Measurements from ENCODE around the gene CADM4. TPM values are rescaled to one million over a fixed set of nuclear protein-coding genes. Genes with fewer than 3 reads are reported as not detected.

Gene CADM4
- total and polyA plus RNA-seq, 2 donors (not counting 1 experiment from before 2014, with no cell fraction given), result 1.5 TPM

DNA sequence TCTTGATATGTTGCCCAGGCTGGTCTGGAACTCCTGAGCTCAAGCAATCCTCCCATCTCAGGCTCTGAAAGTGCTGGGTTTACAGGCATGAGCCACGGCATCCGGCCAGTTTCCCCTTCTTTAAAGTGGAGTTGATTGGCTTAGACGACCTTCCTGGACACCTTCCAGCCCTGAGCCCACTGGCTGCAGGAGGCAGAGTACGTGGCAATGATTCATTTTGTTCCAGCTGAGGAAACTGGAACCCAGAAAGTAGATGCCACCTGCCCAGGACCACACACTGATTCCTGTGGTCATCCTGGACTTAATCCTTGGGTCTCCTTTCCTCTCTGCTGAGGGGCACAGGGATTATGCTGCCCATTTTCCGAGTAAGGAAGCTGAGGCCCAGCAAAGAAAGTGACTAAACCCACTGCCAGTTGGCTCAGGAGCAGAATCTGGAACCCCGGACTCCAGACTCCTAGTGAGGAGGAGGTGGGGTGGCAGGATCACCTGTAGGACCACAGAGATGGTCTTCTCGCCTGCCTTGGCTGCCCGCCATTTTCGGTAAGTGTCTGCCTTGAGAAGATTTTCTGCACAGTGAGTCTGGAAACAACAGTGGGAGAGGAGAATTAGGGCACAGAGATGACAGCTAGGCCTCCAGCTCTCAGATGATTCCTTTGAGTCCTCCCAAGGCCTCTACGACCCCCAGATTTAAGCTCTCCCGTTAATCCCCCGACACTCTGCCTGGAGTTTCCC, 65.1 kb downstream of the CADM4 start:
- Histone ChIP-seq H3K36me3 (ENCODE audit: control insufficient read depth, insufficient read depth, low read length) (no peaks in the 10 kb centered on the region), H4K20me1 (ENCODE audit: control insufficient read depth, extremely low read depth, insufficient read depth, low read length) (no peaks in the 10 kb centered on the region), H3K4me1 (ENCODE audit: control insufficient read depth, extremely low read depth, insufficient read depth, low read length) (no peaks in the 10 kb centered on the region), H3K9ac (ENCODE audit: insufficient read depth, low read length) (peak overlapping the region; percentile 88), H3K4me2 (ENCODE audit: extremely low read depth, insufficient read depth, low read length) (peak overlapping the region; percentile 91), H3K9me3 (ENCODE audit: control insufficient read depth, insufficient read depth, low read depth, low read length) (no peaks in the 10 kb centered on the region), H3K4me3 (replicated peaks in 1 of 4; ENCODE audit: control extremely low read depth in 1 of 4, insufficient read depth in 1 of 4, low read depth in 3 of 4, low read length in 4 of 4) (peak overlapping the region; percentile 80 to 99 (median 86)), H3K27ac (ENCODE audit: insufficient read depth, low read length) (peak overlapping the region; percentile 96), H2AFZ (ENCODE audit: low read length) (peak overlapping the region; percentile 46), H3K79me2 (ENCODE audit: control insufficient read depth, insufficient read depth, low read length) (peaks cover 6% of the 10 kb centered on the region), H3K27me3 (ENCODE audit: control insufficient read depth, insufficient read depth, low read length) (no peaks in the 10 kb centered on the region)
- peak; percentile 10 to 76 for DNase-seq (ENCODE audit: low read depth in 2 of 2)
- TF ChIP-seq EZH2 (IDR thresholded peaks at IDR 0.05; ENCODE audit: low read length, missing control alignments), result no peak
- TF ChIP-seq, protein P1, sequence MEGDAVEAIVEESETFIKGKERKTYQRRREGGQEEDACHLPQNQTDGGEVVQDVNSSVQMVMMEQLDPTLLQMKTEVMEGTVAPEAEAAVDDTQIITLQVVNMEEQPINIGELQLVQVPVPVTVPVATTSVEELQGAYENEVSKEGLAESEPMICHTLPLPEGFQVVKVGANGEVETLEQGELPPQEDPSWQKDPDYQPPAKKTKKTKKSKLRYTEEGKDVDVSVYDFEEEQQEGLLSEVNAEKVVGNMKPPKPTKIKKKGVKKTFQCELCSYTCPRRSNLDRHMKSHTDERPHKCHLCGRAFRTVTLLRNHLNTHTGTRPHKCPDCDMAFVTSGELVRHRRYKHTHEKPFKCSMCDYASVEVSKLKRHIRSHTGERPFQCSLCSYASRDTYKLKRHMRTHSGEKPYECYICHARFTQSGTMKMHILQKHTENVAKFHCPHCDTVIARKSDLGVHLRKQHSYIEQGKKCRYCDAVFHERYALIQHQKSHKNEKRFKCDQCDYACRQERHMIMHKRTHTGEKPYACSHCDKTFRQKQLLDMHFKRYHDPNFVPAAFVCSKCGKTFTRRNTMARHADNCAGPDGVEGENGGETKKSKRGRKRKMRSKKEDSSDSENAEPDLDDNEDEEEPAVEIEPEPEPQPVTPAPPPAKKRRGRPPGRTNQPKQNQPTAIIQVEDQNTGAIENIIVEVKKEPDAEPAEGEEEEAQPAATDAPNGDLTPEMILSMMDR (conservative IDR thresholded peaks at IDR 0.05 in 1 of 2, IDR thresholded peaks at IDR 0.05 in 1 of 2; ENCODE audit: low read depth in 1 of 2, low read length in 2 of 2), result no peak

Other genes with a start within 250 kb of the CADM4 start
- not detected in 2 replicates for gene TEX101, start 225.0 kb downstream of the CADM4 start, total RNA-seq
- gene TEX101, start 225.0 kb downstream of the CADM4 start, polyA plus RNA-seq, result not detected in 2 replicates
- 0.50 and 0.51 TPM in 2 replicates for gene LYPD3, start 174.2 kb downstream of the CADM4 start, total RNA-seq
- 0.35 and 1.4 TPM in 2 replicates for gene LYPD3, start 174.2 kb downstream of the CADM4 start, polyA plus RNA-seq
- 22.3 and 35.8 TPM in 2 replicates for gene PHLDB3, start 135.1 kb downstream of the CADM4 start, total RNA-seq
- gene PHLDB3, start 135.1 kb downstream of the CADM4 start, polyA plus RNA-seq, result 1.8 and 4.4 TPM in 2 replicates
- 86.0 and 112 TPM in 2 replicates for gene ETHE1, start 112.6 kb downstream of the CADM4 start, total RNA-seq
- gene ETHE1, start 112.6 kb downstream of the CADM4 start, polyA plus RNA-seq, result 65.2 and 129 TPM in 2 replicates
- 0.26 and 0.33 TPM in 2 replicates for gene ZNF575, start 106.7 kb downstream of the CADM4 start, total RNA-seq
- 0.27 TPM in 2 replicates for gene ZNF575, start 106.7 kb downstream of the CADM4 start, polyA plus RNA-seq
- 13.6 and 14.5 TPM in 2 replicates for gene XRCC1, start 64.3 kb downstream of the CADM4 start, total RNA-seq
- gene XRCC1, start 64.3 kb downstream of the CADM4 start, polyA plus RNA-seq, result 8.6 and 17.5 TPM in 2 replicates
- 7.2 and 14.7 TPM in 2 replicates for gene PINLYP, start 64.0 kb downstream of the CADM4 start, total RNA-seq
- 5.1 TPM in 2 replicates for gene PINLYP, start 64.0 kb downstream of the CADM4 start, polyA plus RNA-seq
- gene IRGQ, start 43.7 kb downstream of the CADM4 start, total RNA-seq, result 11.6 and 12.2 TPM in 2 replicates
- 11.7 TPM in 2 replicates for gene IRGQ, start 43.7 kb downstream of the CADM4 start, polyA plus RNA-seq
- 8.7 and 9.7 TPM in 2 replicates for gene ZNF576, start 43.3 kb downstream of the CADM4 start, total RNA-seq
- 7.0 and 10.3 TPM in 2 replicates for gene ZNF576, start 43.3 kb downstream of the CADM4 start, polyA plus RNA-seq
- under 0.01 TPM in 1 of 2 replicates, not detected in the other for gene SRRM5, start 27.8 kb downstream of the CADM4 start, total RNA-seq
- gene SRRM5, start 27.8 kb downstream of the CADM4 start, polyA plus RNA-seq, result 0.03 and 0.06 TPM in 2 replicates
- gene ZNF428, start 20.2 kb downstream of the CADM4 start, total RNA-seq, result 38.5 and 43.9 TPM in 2 replicates
- gene ZNF428, start 20.2 kb downstream of the CADM4 start, polyA plus RNA-seq, result 14.0 and 17.2 TPM in 2 replicates
- gene PLAUR, start 30.3 kb upstream of the CADM4 start, total RNA-seq, result 31.1 and 48.1 TPM in 2 replicates
- gene PLAUR, start 30.3 kb upstream of the CADM4 start, polyA plus RNA-seq, result 64.6 and 83.9 TPM in 2 replicates
- gene IRGC, start 76.2 kb upstream of the CADM4 start, total RNA-seq, result not detected in 2 replicates
- gene IRGC, start 76.2 kb upstream of the CADM4 start, polyA plus RNA-seq, result not detected in 2 replicates
- 5.9 and 6.1 TPM in 2 replicates for gene SMG9, start 115.1 kb upstream of the CADM4 start, total RNA-seq
- 6.0 and 10.2 TPM in 2 replicates for gene SMG9, start 115.1 kb upstream of the CADM4 start, polyA plus RNA-seq
- gene KCNN4, start 141.1 kb upstream of the CADM4 start, total RNA-seq, result 0.26 and 0.83 TPM in 2 replicates
- gene KCNN4, start 141.1 kb upstream of the CADM4 start, polyA plus RNA-seq, result 0.41 and 0.53 TPM in 2 replicates
- gene LYPD5, start 162.6 kb upstream of the CADM4 start, total RNA-seq, result 0.50 and 1.0 TPM in 2 replicates
- 0.12 and 0.37 TPM in 2 replicates for gene LYPD5, start 162.6 kb upstream of the CADM4 start, polyA plus RNA-seq
- 12.8 and 15.2 TPM in 2 replicates for gene ZNF283, start 187.5 kb upstream of the CADM4 start, total RNA-seq
- gene ZNF283, start 187.5 kb upstream of the CADM4 start, polyA plus RNA-seq, result 3.5 and 5.8 TPM in 2 replicates
- 5.3 and 5.9 TPM in 2 replicates for gene ZNF404, start 244.1 kb upstream of the CADM4 start, total RNA-seq
- 2.0 and 3.8 TPM in 2 replicates for gene ZNF404, start 244.1 kb upstream of the CADM4 start, polyA plus RNA-seq

Measured in fibroblast of lung (primary cell).